Cardiac septum (tissue), 1 donor: ENCODE data around the gene PTGES3L. TPM values are rescaled to one million over a fixed set of nuclear protein-coding genes. Genes with fewer than 3 reads are reported as not detected.
"Not testable (repeated sequence)": the region's sequence is repeated elsewhere in the genome, so short reads cannot be mapped to it uniquely, and the experiment has no call there.

Experiments used
- DNase-seq: peaks from one replicate; pipeline ENCODE4 v3.0.0-alpha.2; 2020; ENCODE audit warnings: low spot score
- intact Hi-C: fragments of 100-400 bp; cut with DNase I; formaldehyde crosslinking; loops from one replicate; pipeline ENCODE4 v1.14.0; 2022
- total RNA-seq: library from RNA; stranded (reverse); fragmentation: NEBNext Ultra II Directional; extraction: Animal tissue kit (Norgen Biotek cat#: 25700); gene quantifications from one replicate; pipeline ENCODE4 v1.2.1, GENCODE V29; 2021
- donor health status: DM: no; HTN: no; CAD: no.

PTGES3L gene
- total RNA-seq, 1 donor from 2014 or later, result 51.2 TPM

- intact Hi-C loops, result loop anchor here (5.0 to 10.0 kb wide), 2 partner anchors 48 to 835 kb away; partner anchors contain the start of gene RAB5C
- no peak for DNase-seq
Observed at GRCh38 chr17:42989726-42990652, 10.1 kb upstream of the PTGES3L start.

- DNase-seq, result no peak
- intact Hi-C loops, result no loop called here
Observed at GRCh38 chr17:42989141-42989540, 9.3 kb upstream of the PTGES3L start.

- intact Hi-C loops, result no loop called here
Observed at GRCh38 chr17:42985225-42985624, 5.3 kb upstream of the PTGES3L start.

GRCh38 chr17:42982266-42982665 is 2.4 kb upstream of the PTGES3L start:
- intact Hi-C loops, result no loop called here
- DNase-seq, result no peak

More at GRCh38 chr17:42985225-42985624, 5.3 kb upstream of the PTGES3L start:
- no peak for DNase-seq

GRCh38 chr17:42980766-42981397 is 1.0 kb upstream of the PTGES3L start:
- intact Hi-C loops, result loop anchor here (2.0 kb wide), 2 partner anchors 16 kb away; partner anchors contain the start of gene AARSD1
- peak; percentile 80 for DNase-seq

GRCh38 chr17:42980274-42980765 is 440 bp upstream of the PTGES3L start, which contains the start of gene RUNDC1:
RUNDC1 (plus strand) TSS chr17:42980565; CDS start chr17:42980577, 12 bp downstream.
- DNase-seq, result peak; percentile 97
- intact Hi-C loops, result loop anchor here (2.0 kb wide), 2 partner anchors 16 kb away; partner anchors contain the start of gene AARSD1

DNA sequence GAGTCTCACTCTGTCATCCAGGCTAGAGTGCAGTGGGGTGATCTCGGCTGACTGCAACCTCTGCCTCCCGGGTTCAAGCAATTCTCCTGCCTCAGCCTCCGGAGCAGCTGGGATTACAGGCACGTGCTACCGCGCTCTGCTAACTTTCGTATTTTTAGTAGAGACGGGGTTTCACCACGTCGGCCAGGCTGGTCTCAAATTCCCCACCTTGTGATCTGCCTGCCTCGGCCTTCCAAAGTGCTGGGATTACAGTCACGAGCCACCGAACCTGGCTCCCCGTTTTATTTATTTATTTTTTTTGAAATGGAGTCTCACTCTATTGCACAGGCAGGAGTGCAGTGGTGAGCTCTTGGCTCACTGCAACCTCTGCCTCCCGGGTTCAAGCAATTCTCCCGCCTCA is 4.2 kb downstream of the PTGES3L start:
- intact Hi-C loops, DNase-seq: not testable (repeated sequence)

GRCh38 chr17:42975265-42975664 is 4.6 kb downstream of the PTGES3L start:
- intact Hi-C loops, result no loop called here
- DNase-seq, result no peak

DNA sequence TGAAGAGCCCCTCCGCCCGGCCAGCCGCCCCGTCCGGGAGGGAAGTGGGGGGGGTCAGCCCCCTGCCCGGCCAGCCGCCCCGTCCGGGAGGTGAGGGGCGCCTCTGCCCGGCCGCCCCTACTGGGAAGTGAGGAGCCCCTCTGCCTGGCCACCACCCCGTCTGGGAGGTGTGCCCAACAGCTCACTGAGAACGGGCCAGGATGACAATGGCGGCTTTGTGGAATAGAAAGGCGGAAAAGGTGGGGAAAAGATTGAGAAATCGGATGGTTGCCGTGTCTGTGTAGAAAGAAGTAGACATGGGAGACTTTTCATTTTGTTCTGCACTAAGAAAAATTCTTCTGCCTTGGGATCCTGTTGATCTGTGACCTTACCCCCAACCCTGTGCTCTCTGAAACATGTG is 6.6 kb downstream of the PTGES3L start:
- DNase-seq, intact Hi-C loops: not testable (repeated sequence)

GRCh38 chr17:42971589-42971988 is 8.3 kb downstream of the PTGES3L start:
- intact Hi-C loops, result no loop called here
- DNase-seq, result no peak

- DNase-seq, result no peak
- intact Hi-C loops, result no loop called here
Observed at GRCh38 chr17:42969001-42969581, 10.8 kb downstream of the PTGES3L start.

- no peak for DNase-seq
- intact Hi-C loops, result no loop called here
Observed at GRCh38 chr17:42967925-42968324, 12.0 kb downstream of the PTGES3L start.

- peak; percentile 95 for DNase-seq
- intact Hi-C loops, result loop anchor here (2.0 to 5.0 kb wide), 2 partner anchors 16 to 33 kb away; partner anchors contain the start of genes PTGES3L, RPL27 and RUNDC1
Observed at GRCh38 chr17:42964161-42964932, 15.5 kb downstream of the PTGES3L start, which contains the start of gene AARSD1. AARSD1 (minus strand) TSS chr17:42964454; CDS start chr17:42964440, 14 bp downstream.

DNA sequence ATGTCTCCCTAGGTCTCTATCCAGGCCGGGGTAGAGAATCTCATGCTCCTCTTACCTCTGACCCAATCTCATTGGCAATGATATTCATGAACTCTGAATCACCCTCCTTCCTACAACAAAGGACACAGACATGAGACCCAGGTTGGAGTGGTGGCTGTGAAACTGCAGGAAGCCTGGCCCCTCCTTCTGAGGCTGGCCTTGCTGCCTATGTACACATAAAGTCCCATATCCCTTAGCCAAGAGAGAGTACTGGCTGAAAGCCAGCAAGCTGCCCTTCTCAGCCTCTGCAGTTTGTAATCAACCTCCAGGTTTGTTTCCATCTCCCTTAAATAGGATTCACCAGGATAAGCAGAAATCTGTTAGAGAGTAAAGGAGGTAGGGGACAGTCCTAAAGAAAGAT is 26.2 kb downstream of the PTGES3L start:
- intact Hi-C loops, result no loop called here

DNA sequence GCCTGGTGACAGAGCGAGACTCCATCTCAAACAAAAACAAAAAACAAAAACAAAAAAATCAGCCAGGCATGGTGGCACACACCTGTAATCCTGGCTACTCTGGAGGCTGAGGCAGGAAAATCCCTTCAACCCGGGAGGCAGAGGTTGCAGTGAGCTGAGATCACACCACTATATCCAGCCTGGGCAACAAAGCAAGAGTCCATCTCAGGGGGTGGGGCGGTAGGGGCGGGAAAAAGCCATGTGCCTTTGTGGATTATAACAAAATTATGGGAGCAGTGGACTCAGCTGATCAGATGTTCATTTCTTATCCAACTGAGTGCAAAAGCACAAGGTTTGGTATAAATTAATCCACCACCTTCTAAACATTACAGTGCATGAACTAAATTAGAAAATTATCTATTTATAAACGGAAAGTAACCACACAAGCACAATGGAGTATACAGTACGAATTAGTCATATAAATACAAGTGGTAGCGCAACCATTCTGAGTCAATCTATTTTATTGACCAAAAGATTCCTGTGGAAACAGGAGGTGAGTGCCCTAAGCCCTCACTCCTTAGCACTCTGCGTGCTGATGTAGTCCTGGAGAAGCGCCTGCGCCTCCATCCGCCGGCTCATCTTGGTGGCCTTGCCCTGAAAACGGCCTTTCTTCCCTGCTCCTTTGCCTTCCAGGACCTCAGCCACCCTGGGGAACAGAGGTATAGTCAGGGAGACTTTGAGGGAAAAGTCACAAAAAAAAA is 29.7 kb downstream of the PTGES3L start:
- intact Hi-C loops, result no loop called here
- DNase-seq, result no peak

More for the DNA sequence above, 26.2 kb downstream of the PTGES3L start:
- no peak for DNase-seq

GRCh38 chr17:42946812-42947211 is 33.1 kb downstream of the PTGES3L start:
- intact Hi-C loops, result no loop called here
- no peak for DNase-seq

GRCh38 chr17:42944211-42944610 is 35.7 kb downstream of the PTGES3L start:
- intact Hi-C loops, result loop anchor here (5.0 kb wide), 1 partner anchor 48 kb away; no protein-coding TSS in a partner anchor

More at GRCh38 chr17:42944211-42944610, 35.7 kb downstream of the PTGES3L start:
- no peak for DNase-seq
